CD4-positive, alpha-beta memory T cell (primary cell): ENCODE measurements around the gene PTGES3. TPM values are rescaled to one million over a fixed set of nuclear protein-coding genes. Genes with fewer than 3 reads are reported as not detected.
A peak's percentile ranks its signal among the peaks of the same experiment; 100 is the strongest.

Experiments used
- CTCF ChIA-PET: fragments of 350-600 bp; sonication (Branson Sonifier 250); formaldehyde crosslinking; loops from one replicate; lab custom pipeline; 2021; ENCODE audit warnings: inconsistent platforms; ENCODE audit not compliant: partially characterized antibody; lab: Charles Lee
- POLR2A ChIA-PET: fragments of 350-600 bp; sonication (Branson Sonifier 250); formaldehyde crosslinking; loops from one replicate; lab custom pipeline; 2021; ENCODE audit not compliant: partially characterized antibody; lab: Charles Lee
- DNase-seq, 5 donors: peaks; one replicate each; pipeline versions ENCODE4 v3.0.0 to v3.0.0-alpha.2; 2020 to 2022; ENCODE audit warnings: mixed read lengths in 1 of 5
- H3K27ac ChIP-seq: one replicate; pipeline ENCODE4 v1.7.0; 2013; ENCODE audit warnings: low read depth, low read length
- H3K27me3 ChIP-seq: 2 replicates; pipeline ENCODE4 v1.7.0; 2013; ENCODE audit warnings: mild to moderate bottlenecking, low read length, moderate library complexity; ENCODE audit not compliant: insufficient read depth
- H3K36me3 ChIP-seq: 2 replicates; pipeline ENCODE4 v1.7.0; 2013; ENCODE audit warnings: mild to moderate bottlenecking, low read length, moderate library complexity; ENCODE audit not compliant: insufficient read depth
- H3K4me1 ChIP-seq: 2 replicates; pipeline ENCODE4 v1.7.0; 2013; ENCODE audit warnings: mild to moderate bottlenecking, low read length, moderate library complexity; ENCODE audit not compliant: insufficient read depth
- H3K4me3 ChIP-seq, 2 donors: one replicate each; pipeline ENCODE4 v1.7.0; 2013; ENCODE audit warnings: low read length in 2 of 2, mild to moderate bottlenecking in 1 of 2
- H3K9me3 ChIP-seq, 2 donors: one replicate each; pipeline ENCODE4 v1.7.0; 2013; ENCODE audit warnings: low read length in 2 of 2, control low read depth in 1 of 2; ENCODE audit not compliant: control insufficient read depth in 1 of 2
- H3K27ac Mint-ChIP-seq, 7 donors: one replicate each; pipeline ENCODE4 v1.8.0; 2020 to 2021; ENCODE audit warnings: mixed read lengths in 7 of 7, mild to moderate bottlenecking in 6 of 7, inconsistent platforms in 3 of 7, moderate library complexity in 3 of 7
- H3K27me3 Mint-ChIP-seq, 2 donors: one replicate each; pipeline ENCODE4 v1.8.0; 2020 to 2021; ENCODE audit warnings: mixed read lengths in 2 of 2
- H3K36me3 Mint-ChIP-seq, 2 donors: one replicate each; pipeline ENCODE4 v1.8.0; 2020 to 2021; ENCODE audit warnings: mixed read lengths in 2 of 2, inconsistent platforms in 1 of 2, mild to moderate bottlenecking in 1 of 2
- H3K4me1 Mint-ChIP-seq, 4 donors: one replicate each; pipeline ENCODE4 v1.8.0; 2020 to 2021; ENCODE audit warnings: mixed read lengths in 4 of 4, mild to moderate bottlenecking in 1 of 4
- H3K4me3 Mint-ChIP-seq, 8 donors: one replicate each; pipeline ENCODE4 v1.8.0; 2020 to 2021; ENCODE audit warnings: mixed read lengths in 8 of 8, mild to moderate bottlenecking in 7 of 8, moderate library complexity in 6 of 8, inconsistent platforms in 3 of 8
- H3K9me3 Mint-ChIP-seq, 8 donors: one replicate each; pipeline ENCODE4 v1.8.0; 2020 to 2021; ENCODE audit warnings: mixed read lengths in 8 of 8, mild to moderate bottlenecking in 5 of 8, inconsistent platforms in 3 of 8, moderate library complexity in 1 of 8
- intact Hi-C: fragments of 100-400 bp; cut with micrococcal nuclease; formaldehyde crosslinking; loops from one replicate; pipeline ENCODE4 v1.15.1; 2023
- polyA plus RNA-seq, 2 donors: library from polyadenylated mRNA; unstranded; fragments of 300-500 nt; fragmentation: Illumina TruSeq; gene quantifications; one replicate each; pipeline ENCODE4 v1.2.3, GENCODE V29; 2021
- total RNA-seq, 2 experiments: library from RNA; stranded (reverse); gene quantifications; one replicate each; pipeline ENCODE4 v1.2.3, GENCODE V29; 2021

Gene PTGES3
- total and polyA plus RNA-seq, 4 experiments from 2014 or later: 191 to 353 (median 228) TPM

DNA sequence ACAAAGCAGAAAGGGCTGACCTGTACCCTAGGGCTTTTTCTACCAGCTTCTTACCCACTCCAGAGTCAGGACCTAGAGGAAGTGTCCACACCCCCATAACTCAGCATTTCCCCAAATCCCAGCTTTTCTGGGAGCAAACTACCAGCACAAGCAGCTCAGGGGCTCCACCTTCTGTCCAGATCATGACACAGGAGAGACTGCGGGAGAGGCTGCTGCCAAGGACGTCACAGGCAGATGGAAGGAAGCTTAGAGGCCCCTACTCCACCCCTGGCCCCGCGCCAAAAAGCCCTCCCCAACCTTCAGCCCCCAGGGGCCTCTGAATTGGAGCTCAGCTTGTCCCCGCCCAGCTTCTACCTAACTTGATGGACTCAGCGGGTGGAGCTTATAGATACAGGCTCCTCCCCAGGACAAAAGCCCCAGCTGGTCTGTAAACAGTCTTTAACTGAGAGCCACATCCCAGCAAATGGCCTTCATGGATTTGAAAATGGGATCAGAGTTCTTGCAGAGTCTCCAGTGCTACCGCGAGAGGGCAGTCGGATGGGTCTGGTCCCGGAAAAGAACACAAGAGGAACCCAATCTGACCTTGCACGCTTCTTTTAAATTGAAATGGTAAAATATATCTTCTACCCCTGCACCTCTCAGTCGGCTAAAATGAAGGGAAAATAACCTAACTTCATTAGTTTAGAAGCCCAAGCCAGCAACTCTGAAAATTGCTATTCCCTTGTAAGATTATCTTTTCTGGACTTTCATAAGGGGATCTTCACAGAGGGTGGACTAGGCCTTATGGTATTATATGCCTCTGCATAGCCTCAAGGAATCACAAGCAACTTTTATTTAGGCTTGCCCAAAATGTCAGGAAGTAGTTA, 51.2 kb downstream of the PTGES3 start:
- Histone ChIP-seq H3K27ac (peak overlapping the region; percentile 81), H3K4me1 (peaks cover 44% of the 10 kb centered on the region), H3K27me3 (no peaks in the 10 kb centered on the region), H3K9me3 (no peaks in the 10 kb centered on the region), H3K36me3 (peaks cover 35% of the 10 kb centered on the region), H3K4me3 (peak overlapping the region; percentile 58 to 64)
- ChIA-PET CTCF (interaction anchor here (0.5 to 3.7 kb wide), 40 partner anchors 9 to 899 kb away, joined by 3 to 68 read pairs (median 4); partner anchors contain the start of genes ATP5F1B, CNPY2, IL23A and PTGES3), POLR2A (interaction anchor here (0.6 to 10.0 kb wide), 30 partner anchors 9 to 706 kb away, joined by 3 to 210 read pairs (median 4); partner anchors contain the start of genes ATP5F1B, DGKA, GLS2 and NAB2)
- Mint-ChIP-seq H3K9me3 (no peaks in the 10 kb centered on the region), H3K27me3 (no peaks in the 10 kb centered on the region), H3K4me3 (peak overlapping the region; percentile 86 to 99 (median 96)), H3K36me3 (peaks cover 27 to 45% of the 10 kb centered on the region in 2 donors), H3K27ac (peak overlapping the region; percentile 82 to 99 (median 97)), H3K4me1 (peaks cover 31 to 59% (median 46%) of the 10 kb centered on the region in 4 donors)
- intact Hi-C loops: loop anchor here (1.0 to 10.0 kb wide), 10 partner anchors 9 to 812 kb away; partner anchors contain the start of genes DNAJC14, NAB2, NACA and PRIM1
- peak; percentile 93 to 99 (median 96) for DNase-seq

DNA sequence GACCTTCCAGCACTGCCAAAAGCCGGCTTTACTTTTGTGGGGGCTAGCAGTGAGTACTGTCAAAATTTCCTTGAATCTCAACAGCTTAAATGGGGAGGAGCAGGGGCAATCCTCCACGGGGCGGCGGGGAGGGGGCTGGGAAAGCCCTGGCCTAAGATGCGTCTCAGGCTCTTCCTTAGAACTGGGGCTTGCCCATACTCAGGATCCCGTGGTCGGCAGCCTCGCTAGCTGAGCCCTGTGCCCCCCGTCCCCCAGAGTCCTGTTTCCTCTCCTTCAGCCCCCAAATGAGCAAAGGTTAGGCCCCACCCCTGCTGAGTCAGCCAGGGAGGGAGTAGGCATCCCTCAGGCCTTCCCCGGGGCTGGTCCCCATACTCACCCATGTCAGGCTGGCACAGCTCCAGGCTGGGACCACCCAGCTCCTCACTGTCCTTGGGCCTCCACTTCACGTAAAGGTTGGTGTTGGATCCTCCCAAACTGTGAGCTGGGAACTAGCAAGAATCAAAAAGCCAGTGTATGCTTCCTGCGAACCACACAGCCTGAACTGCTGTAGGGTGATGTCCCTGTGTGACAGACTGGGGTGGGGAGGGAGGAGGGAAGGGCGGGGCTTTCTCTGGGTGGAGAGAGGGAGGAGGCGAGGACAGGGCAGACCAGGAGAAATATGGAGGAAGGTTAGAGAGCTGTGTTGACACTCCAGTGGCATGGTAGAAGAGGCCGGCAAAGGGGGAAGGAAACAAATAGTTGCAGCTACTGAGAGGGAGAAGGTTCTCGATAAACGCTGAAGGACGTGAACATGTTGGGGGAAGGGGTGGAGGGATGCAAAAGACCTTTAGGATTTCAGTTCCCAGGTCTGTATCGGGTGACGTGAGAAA, 52.0 kb downstream of the PTGES3 start:
- Histone ChIP-seq H3K27ac (peak overlapping the region; percentile 81), H3K4me3 (peak overlapping the region; percentile 58 to 64), H3K36me3 (peaks cover 31% of the 10 kb centered on the region), H3K27me3 (no peaks in the 10 kb centered on the region), H3K9me3 (no peaks in the 10 kb centered on the region), H3K4me1 (peaks cover 51% of the 10 kb centered on the region)
- intact Hi-C loops: loop anchor here (1.0 to 10.0 kb wide), 10 partner anchors 10 to 811 kb away; partner anchors contain the start of genes DNAJC14, NAB2, NACA and PRIM1
- CTCF ChIA-PET: interaction anchor here (0.5 to 3.7 kb wide), 34 partner anchors 8 to 898 kb away, joined by 3 to 68 read pairs (median 5); partner anchors contain the start of genes ATP5F1B, IL23A, PTGES3 and RBMS2
- no peaks in the 10 kb centered on the region for H3K27me3 Mint-ChIP-seq
- POLR2A ChIA-PET: interaction anchor here (0.6 to 10.0 kb wide), 36 partner anchors 8 to 705 kb away, joined by 3 to 210 read pairs (median 4); partner anchors contain the start of genes ATP5F1B, DGKA, GLS2 and NAB2
- peak overlapping the region; percentile 86 to 99 (median 96) for H3K4me3 Mint-ChIP-seq
- peaks cover 27 to 42% of the 10 kb centered on the region in 2 donors for H3K36me3 Mint-ChIP-seq
- peaks cover 34 to 67% (median 51%) of the 10 kb centered on the region in 4 donors for H3K4me1 Mint-ChIP-seq
- H3K9me3 Mint-ChIP-seq: no peaks in the 10 kb centered on the region
- H3K27ac Mint-ChIP-seq: peak overlapping the region; percentile 82 to 99 (median 97)
- peak; percentile 74 to 93 (median 76) for DNase-seq

DNA sequence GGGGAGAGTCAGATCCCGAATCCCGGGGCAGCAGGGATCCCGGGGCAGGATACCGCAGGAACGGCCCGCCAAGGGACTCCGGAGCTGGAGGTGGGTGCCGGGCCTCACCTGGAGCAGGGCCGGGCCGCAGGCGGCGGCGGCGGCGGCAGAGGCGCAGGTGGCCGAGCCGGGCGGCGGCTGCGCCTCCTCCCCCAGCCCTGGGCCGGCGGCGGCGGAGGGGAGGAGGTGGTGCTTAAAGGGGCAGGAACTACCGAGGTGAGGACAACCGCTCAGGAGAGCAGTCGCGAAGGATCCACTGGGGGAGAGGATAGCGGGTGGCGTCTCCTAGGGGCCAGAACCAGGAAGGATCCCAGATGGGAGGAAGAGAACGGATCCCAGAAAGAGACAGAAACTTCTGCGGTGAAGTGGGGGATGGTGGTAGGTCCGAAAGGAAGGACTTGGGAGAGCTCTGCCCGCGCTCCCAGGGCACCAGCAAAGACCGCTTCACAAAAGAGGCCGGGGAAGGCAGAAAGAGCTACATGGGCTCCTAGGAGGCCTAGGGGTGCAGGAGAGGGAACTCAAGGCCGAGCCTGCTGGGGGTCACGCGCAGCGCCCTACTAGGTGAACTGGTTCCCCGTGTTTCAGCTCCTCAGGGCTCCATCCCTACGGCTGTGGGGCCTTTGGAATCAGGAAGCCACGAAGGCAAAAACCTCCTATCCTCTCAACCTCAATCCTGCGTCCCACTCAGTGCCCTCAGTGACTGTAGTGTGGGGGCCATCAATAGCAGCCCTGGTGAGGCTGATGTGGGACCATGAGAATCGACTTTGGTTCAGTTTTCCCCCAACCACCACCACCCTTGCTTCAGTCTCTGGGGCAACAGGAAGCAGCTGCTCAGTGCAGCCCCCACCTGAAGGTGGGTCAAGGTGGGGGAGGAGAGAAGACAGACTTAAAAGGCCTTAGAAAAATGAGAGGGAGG, 53.0 kb downstream of the PTGES3 start:
- H3K4me3 ChIP-seq: peak overlapping the region; percentile 58 to 68
- peak overlapping the region; percentile 82 to 99 (median 98) for H3K27ac Mint-ChIP-seq

DNA sequence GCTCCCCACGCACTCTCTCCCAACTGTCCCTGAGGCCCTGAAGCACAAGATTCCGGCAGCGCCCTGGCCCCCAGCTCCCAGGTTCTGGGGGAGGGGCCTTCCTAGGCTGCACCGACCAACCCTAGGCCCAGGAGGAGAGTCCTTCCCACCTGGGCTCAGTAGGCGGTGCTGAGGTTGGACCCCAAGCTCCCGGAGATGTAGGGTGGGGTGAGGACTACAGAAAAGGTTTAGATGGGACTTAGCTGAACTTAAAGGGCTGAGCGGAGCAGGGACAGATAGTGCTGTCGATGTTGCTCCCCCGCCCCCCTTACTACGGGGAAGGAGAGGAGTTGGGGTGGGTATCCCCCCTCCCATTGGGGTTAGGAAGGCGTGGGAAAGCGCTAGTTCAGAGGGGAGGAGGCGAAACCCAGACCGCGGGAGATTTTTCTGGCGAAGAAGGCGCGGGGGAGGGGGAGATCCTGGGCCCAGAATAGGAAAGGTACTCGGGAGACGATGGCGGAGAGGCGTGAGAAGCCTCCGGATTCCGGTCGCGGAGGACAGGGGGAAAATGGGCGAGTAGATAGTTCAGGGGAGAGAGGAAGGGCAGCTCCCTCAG, 53.7 kb downstream of the PTGES3 start:
- intact Hi-C loops: loop anchor here (10.0 kb wide), 2 partner anchors 600 to 810 kb away; partner anchors contain the start of gene DNAJC14
- Histone ChIP-seq H3K27ac (peak overlapping the region; percentile 81), H3K4me1 (peaks cover 60% of the 10 kb centered on the region), H3K4me3 (peak overlapping the region; percentile 58 to 68), H3K27me3 (no peaks in the 10 kb centered on the region), H3K9me3 (no peaks in the 10 kb centered on the region), H3K36me3 (peaks cover 18% of the 10 kb centered on the region)
- DNase-seq: peak in 3 of 5 donors; percentile 9 to 49 (median 28)
- H3K4me3 Mint-ChIP-seq: peak overlapping the region; percentile 86 to 99 (median 98)
- H3K9me3 Mint-ChIP-seq: peaks cover 0 to 2% (median 0%) of the 10 kb centered on the region in 8 donors
- H3K27ac Mint-ChIP-seq: peak overlapping the region; percentile 82 to 99 (median 96)
- CTCF ChIA-PET: interaction anchor here (1.2 to 3.7 kb wide), 6 partner anchors 12 to 121 kb away, joined by 3 to 68 read pairs (median 22); partner anchors contain the start of gene PTGES3
- POLR2A ChIA-PET: interaction anchor here (0.5 to 10.0 kb wide), 11 partner anchors 8 to 517 kb away, joined by 3 to 210 read pairs (median 7); partner anchors contain the start of genes ATP5F1B, NACA, PTGES3 and RBMS2
- peaks cover 34 to 77% (median 57%) of the 10 kb centered on the region in 4 donors for H3K4me1 Mint-ChIP-seq
- no peaks in the 10 kb centered on the region for H3K27me3 Mint-ChIP-seq
- H3K36me3 Mint-ChIP-seq: peaks cover 15 to 36% of the 10 kb centered on the region in 2 donors

More for the DNA sequence above, 53.0 kb downstream of the PTGES3 start:
- peak; percentile 60 to 73 (median 63) for DNase-seq
- CTCF ChIA-PET: interaction anchor here (1.1 to 3.7 kb wide), 13 partner anchors 7 to 121 kb away, joined by 3 to 68 read pairs (median 30); partner anchors contain the start of genes ATP5F1B and PTGES3
- H3K4me3 Mint-ChIP-seq: peak overlapping the region; percentile 86 to 99 (median 98)
- peaks cover 0 to 2% (median 0%) of the 10 kb centered on the region in 8 donors for H3K9me3 Mint-ChIP-seq
- intact Hi-C loops: loop anchor here (5.0 to 10.0 kb wide), 4 partner anchors 452 to 810 kb away; partner anchors contain the start of genes DNAJC14, NAB2, RPL41 and ZC3H10
- peaks cover 37 to 76% (median 60%) of the 10 kb centered on the region in 4 donors for H3K4me1 Mint-ChIP-seq
- POLR2A ChIA-PET: interaction anchor here (0.5 to 10.0 kb wide), 20 partner anchors 7 to 517 kb away, joined by 3 to 210 read pairs (median 6); partner anchors contain the start of genes ATP5F1B, GLS2, NACA and PTGES3
- H3K9me3 ChIP-seq: no peaks in the 10 kb centered on the region
- H3K27me3 Mint-ChIP-seq: no peaks in the 10 kb centered on the region
- H3K36me3 Mint-ChIP-seq: peaks cover 22 to 39% of the 10 kb centered on the region in 2 donors
- peaks cover 60% of the 10 kb centered on the region for H3K4me1 ChIP-seq
- H3K36me3 ChIP-seq: peaks cover 25% of the 10 kb centered on the region
- H3K27me3 ChIP-seq: no peaks in the 10 kb centered on the region
- H3K27ac ChIP-seq: peak overlapping the region; percentile 81

DNA sequence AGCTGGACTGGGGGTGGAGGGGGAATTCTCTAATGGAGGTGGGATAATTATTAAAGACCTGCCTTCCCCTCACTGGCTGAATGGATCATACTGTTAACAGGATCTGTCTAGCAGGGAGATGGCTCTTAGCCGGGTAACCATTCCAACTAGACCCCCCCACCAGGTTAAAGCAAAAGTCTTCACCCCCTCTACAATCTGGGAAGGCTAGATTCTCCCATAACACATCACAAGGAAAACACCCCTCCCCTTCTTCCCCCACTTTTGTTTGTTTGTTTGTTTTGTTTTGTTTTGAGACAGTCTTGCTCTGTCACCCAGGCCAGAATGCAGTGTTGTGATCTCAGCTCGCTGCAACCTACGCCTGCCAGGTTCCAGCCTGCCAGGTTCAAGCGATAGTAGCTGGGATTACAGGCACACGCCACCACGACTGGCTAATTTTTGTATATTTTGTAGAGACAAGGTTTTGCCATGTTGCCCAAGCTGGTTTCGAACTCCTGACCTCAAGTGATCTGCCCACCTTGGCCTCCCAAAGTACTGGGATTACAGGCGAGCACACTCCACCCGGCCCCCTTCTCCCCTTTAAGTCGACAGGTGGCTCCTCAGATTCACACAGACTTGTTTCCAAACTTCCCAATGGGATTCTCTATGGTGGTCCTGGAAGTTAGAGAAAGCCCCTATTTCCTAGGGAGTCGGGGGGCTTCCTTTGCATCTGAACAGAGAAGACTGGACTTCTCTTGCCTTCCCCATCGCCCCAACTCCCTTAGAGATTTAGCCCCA, 54.4 kb downstream of the PTGES3 start:
- Mint-ChIP-seq H3K4me3 (peak overlapping the region; percentile 86 to 99 (median 98)), H3K9me3 (peaks cover 0 to 2% (median 0%) of the 10 kb centered on the region in 8 donors), H3K36me3 (peaks cover 9 to 38% of the 10 kb centered on the region in 2 donors), H3K27ac (peak overlapping the region; percentile 38 to 99 (median 96)), H3K4me1 (peaks cover 35 to 84% (median 57%) of the 10 kb centered on the region in 4 donors), H3K27me3 (no peaks in the 10 kb centered on the region)
- intact Hi-C loops: loop anchor here (10.0 kb wide), 2 partner anchors 601 to 809 kb away; partner anchors contain the start of gene DNAJC14
- H3K4me1 ChIP-seq: peaks cover 60% of the 10 kb centered on the region
- peak overlapping the region; percentile 81 for H3K27ac ChIP-seq
- CTCF ChIA-PET: interaction anchor here (1.2 to 3.7 kb wide), 5 partner anchors 11 to 120 kb away, joined by 4 to 68 read pairs (median 38); partner anchors contain the start of gene PTGES3
- no peaks in the 10 kb centered on the region for H3K9me3 ChIP-seq
- H3K4me3 ChIP-seq: peak overlapping the region; percentile 58 to 68
- H3K27me3 ChIP-seq: no peaks in the 10 kb centered on the region
- H3K36me3 ChIP-seq: peaks cover 11% of the 10 kb centered on the region
- no peak for DNase-seq
- POLR2A ChIA-PET: interaction anchor here (0.6 to 10.0 kb wide), 7 partner anchors 9 to 112 kb away, joined by 3 to 210 read pairs (median 3); partner anchors contain the start of genes ATP5F1B, PTGES3 and RBMS2
